ENCODE data around the gene GOPC.

The GOPC gene

GRCh38 chr6:117514655-117515054 is 87.7 kb downstream of the GOPC start:
- DNase-seq (ENCODE audit: low spot score) = no peak

GRCh38 chr6:117513778-117514365 is 88.4 kb downstream of the GOPC start:
- no peak for DNase-seq (ENCODE audit: low spot score)

GRCh38 chr6:117512987-117513573 is 89.2 kb downstream of the GOPC start:
- DNase-seq (ENCODE audit: low spot score) = no peak

- DNase-seq (ENCODE audit: low spot score) = no peak
These were observed 90.1 kb downstream of the GOPC start for GRCh38 chr6:117512056-117512828.

Measured in CD4-positive, alpha-beta T cell treated with Interleukin-15 for 4 hours (primary cell).